GM12878 (cell line): ENCODE measurements around the gene TAX1BP3.

ENCODE experiments used
- CBFB ChIP-seq: IDR thresholded peaks from 2 replicates; pipeline ENCODE4 v1.6.1; 2016; ENCODE audit warnings: antibody characterized with exemption, low read depth
- CEBPB ChIP-seq, 2 experiments: fragments of 150-350 bp in 1 of 2; IDR thresholded peaks; 2 replicates each; pipeline ENCODE4 v1.6.1; 2012 to 2014; ENCODE audit warnings: low read depth in 2 of 2, low read length in 2 of 2, borderline replicate concordance in 1 of 2, inconsistent platforms in 1 of 2
- CTCF ChIP-seq, 3 experiments: IDR thresholded peaks in 2 of 3; conservative IDR thresholded peaks in 1 of 3; 2 replicates each; pipeline ENCODE4 v1.5.1; 2011; ENCODE audit warnings: low read depth in 3 of 3, low read length in 3 of 3, mild to moderate bottlenecking in 3 of 3, control low read depth in 2 of 3, moderate library complexity in 2 of 3, inconsistent platforms in 1 of 3, mixed read lengths in 1 of 3; ENCODE audit not compliant: control insufficient read depth in 2 of 3, insufficient read depth in 1 of 3; ENCODE audit errors: extremely low read depth in 1 of 3
- CUX1 ChIP-seq: IDR thresholded peaks from 2 replicates; pipeline ENCODE4 v1.6.1; 2012; ENCODE audit warnings: improper control_type of control experiment, low read depth, low read length; ENCODE audit not compliant: insufficient replicate concordance
- FOS ChIP-seq: IDR thresholded peaks from 3 replicates; pipeline ENCODE4 v1.6.1; 2011; ENCODE audit warnings: borderline replicate concordance; ENCODE audit not compliant: insufficient read length; ENCODE audit errors: extremely low read depth
- POLR2A ChIP-seq: IDR thresholded peaks from 2 replicates; pipeline ENCODE4 v1.6.1; 2011; ENCODE audit warnings: low read depth, mild to moderate bottlenecking, low read length
- RCOR1 ChIP-seq: conservative IDR thresholded peaks from 2 replicates; pipeline ENCODE4 v1.6.1; 2012; ENCODE audit warnings: low read depth, low read length, improper control_type of control experiment
- REST ChIP-seq: IDR thresholded peaks from 2 replicates; pipeline ENCODE4 v1.6.1; 2012; ENCODE audit warnings: mild to moderate bottlenecking, low read depth, low read length
- SMAD5 ChIP-seq: IDR thresholded peaks from 2 replicates; pipeline ENCODE4 v1.6.1; 2016; ENCODE audit warnings: antibody characterized with exemption, low read depth
- SPI1 ChIP-seq: IDR thresholded peaks from 2 replicates; pipeline ENCODE4 v1.6.1; 2011; ENCODE audit warnings: low read depth, mild to moderate bottlenecking, low read length, moderate library complexity, borderline replicate concordance; ENCODE audit not compliant: insufficient read depth
- TAF1 ChIP-seq: IDR thresholded peaks from 2 replicates; pipeline ENCODE4 v1.6.1; 2011; ENCODE audit warnings: mild to moderate bottlenecking, low read depth, low read length, borderline replicate concordance
- USF2 ChIP-seq: IDR thresholded peaks from 2 replicates; pipeline ENCODE4 v1.6.1; 2011; ENCODE audit warnings: low read depth, low read length, improper control_type of control experiment, borderline replicate concordance
- ZBTB4 ChIP-seq: fragments of 450-650 bp; formaldehyde crosslinking; IDR thresholded peaks from 2 replicates; pipeline ENCODE4 v1.4.0; 2022; ENCODE audit warnings: mild to moderate bottlenecking, moderate library complexity

- TF ChIP-seq POLR2A (no peak), SPI1 (no peak), SMAD5 (no peak), FOS (no peak), CUX1 (no peak), CEBPB (IDR thresholded peaks at IDR 0.05; ENCODE audit: borderline replicate concordance in 1 of 2, low read depth in 2 of 2, low read length in 2 of 2) (no peak), ZBTB4 (CRISPR knock-in tag) (no peak), CTCF (IDR thresholded peaks at IDR 0.05 in 2 of 3, conservative IDR thresholded peaks at IDR 0.05 in 1 of 3; ENCODE audit: control insufficient read depth in 2 of 3, extremely low read depth in 1 of 3, insufficient read depth in 1 of 3, low read depth in 3 of 3, low read length in 3 of 3) (peak in 2 of 3 experiments; percentile 12 to 15; a peak in 1 of 6 replicates), REST (no peak), TAF1 (no peak), RCOR1 (no peak), CBFB (no peak), USF2 (no peak)
Observed at GRCh38 chr17:3692346-3692745, 24.0 kb upstream of the TAX1BP3 start.
